T-helper 1 cell (primary cell): ENCODE data around the gene AVPI1.
"Not testable (repeated sequence)": the region's sequence is repeated elsewhere in the genome, so short reads cannot be mapped to it uniquely, and the experiment has no call there.

Experiments used
- DNase-seq, 5 donors: peaks; one replicate each; pipeline ENCODE4 v3.0.0-alpha.2; 2012 to 2020

Gene AVPI1

DNA sequence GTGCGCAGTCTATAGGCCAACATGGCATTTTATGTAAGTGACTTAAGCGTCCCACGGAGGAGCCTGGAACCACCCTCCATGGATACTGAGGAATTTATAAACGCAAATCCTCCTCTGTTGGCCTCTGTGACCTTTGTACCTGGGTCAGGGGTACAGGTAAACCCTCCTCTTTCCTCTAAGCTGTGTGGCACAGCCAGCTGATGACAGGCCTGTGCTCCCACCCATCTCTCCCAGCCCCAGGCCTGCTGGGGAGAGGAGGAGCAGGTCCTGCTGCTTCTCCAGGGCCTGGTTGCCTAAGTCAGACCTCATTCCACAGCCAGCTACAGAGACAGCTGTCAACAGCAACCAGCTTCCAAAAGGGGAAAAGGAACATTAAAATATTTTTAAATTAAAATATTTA lies 5.0 kb downstream of the AVPI1 start:
- no peak for DNase-seq

DNA sequence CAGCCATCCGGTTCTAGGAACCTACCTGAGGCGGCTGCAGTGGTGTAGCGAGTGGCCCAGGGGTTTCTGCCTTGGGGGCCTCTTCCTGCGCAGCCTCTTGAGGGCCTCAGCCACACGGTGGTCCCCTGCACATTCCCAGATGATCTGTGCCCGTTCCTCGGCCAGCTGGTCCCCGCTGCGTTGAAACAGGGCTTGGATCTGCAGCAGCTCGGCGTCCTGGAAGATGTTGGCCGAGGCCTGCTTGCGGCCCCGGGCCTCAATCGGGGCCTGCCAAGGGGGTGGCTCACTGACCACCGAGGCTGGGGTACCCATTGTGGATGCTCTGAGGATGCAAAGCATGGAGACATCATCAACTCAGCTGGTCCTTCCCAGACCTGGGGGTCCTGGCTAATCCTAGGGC lies 7.4 kb downstream of the AVPI1 start:
- DNase-seq, result no peak

- peak in 4 of 5 donors; percentile 29 to 43 (median 38) for DNase-seq
These were observed 10.1 kb downstream of the AVPI1 start for GRCh38 chr10:97676770-97677581.

DNA sequence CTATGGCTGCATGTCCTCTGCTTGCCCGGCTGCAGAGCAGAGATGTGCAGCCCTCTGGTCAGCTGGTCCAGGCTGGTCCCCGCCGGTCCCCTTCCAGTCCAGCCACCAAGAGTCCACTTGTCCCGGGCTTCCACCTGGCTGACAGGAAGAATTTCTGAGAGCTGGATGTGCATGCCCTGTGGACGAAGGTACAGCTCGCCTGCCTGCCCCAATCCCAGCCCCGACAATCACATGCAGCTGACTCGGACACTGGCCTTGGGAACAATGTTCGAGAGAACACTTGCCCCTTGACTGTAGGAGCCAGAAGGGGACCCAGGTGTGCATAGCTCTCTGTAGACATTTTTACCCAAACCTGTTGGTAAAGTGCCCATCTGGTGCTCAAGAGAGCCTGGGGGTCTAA lies 11.8 kb downstream of the AVPI1 start:
- no peak for DNase-seq

DNA sequence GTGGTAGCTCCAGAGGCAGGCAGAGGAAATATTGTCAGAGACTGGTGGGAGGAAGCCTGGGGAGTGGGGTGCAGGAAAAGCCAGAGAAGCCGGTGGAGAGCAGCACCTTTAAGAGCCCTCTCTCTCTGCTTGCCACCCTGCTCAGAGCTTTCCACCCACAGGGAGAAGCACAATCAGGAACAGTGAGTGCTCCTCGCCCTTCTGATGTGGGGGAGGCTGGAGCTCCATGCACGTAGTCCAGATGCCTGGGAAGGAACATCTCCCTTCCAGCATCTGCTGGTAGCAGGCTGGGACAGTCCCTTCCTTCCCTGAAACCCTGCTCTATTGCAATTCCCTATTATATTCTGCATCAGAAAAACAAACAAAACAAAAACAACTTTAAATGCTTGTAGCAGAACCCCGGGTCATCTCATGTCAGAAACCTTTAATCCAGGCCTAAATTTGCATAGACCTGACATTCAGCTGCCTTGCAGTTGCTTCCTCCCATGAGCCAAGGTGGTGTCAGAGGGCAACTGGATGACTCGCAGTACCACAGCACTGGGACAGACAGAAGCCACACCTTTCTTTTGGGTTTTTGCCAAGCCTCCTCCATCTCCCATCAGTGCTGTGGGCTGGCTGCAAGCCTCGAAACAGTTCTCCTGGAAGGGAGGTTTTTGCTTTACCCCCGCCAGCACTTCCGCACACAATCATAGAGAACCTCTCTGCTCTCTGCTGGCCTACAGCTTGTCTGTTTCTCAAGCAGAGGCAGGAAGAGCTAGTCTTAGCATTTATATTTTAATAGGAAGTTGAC lies 13.1 kb downstream of the AVPI1 start:
- no peak for DNase-seq

GRCh38 chr10:97669571-97669970 lies 17.5 kb downstream of the AVPI1 start:
- DNase-seq, result no peak

- DNase-seq, result no peak
These were observed 19.6 kb downstream of the AVPI1 start for GRCh38 chr10:97667463-97667862.

DNA sequence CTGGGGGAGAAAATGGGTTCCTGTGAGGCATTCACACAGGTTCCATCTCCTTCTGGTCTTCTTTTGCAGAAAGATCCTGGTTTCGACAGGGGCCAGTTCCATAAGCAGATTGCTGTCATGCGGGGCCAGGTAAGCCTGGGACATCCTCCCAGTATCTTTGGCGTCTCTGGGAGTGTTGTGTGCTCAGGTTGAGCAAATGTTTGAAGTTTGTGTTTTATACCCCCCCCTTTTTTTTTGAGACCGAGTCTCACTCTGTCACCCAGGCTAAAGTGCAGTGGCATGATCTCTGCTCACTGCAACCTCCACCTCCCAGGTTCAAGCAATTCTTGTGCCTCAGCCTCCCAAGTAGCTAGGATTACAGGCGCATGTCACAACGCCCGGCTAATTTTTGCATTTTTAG lies 20.0 kb downstream of the AVPI1 start:
- DNase-seq, result no peak

DNA sequence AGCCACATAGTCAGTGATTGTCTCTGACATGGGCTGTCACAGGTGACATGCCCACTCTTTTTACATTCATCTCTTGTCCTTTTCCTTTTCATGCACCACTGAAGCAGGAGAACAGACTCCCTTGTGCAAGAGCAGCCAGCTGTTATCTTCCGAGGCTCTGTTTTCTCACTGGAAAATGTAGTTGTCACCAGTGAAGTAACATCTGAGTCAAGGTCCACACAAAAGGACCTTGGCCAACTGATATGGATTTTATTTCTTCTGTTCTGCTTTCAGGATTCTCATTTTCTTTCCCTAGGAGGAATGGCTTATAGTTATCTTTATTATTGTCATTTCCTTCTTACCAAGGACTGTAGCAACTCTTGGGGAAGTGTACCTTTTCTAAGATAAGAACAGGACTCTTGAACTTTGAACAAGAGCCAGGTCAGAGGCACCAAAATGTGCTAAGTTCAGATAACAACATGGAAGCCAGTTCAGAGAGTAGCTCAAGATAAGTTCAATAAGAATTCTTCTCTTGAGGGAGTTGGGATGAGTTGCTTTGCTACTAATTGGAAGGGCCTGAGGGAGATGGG lies 22.7 kb downstream of the AVPI1 start:
- no peak for DNase-seq

DNA sequence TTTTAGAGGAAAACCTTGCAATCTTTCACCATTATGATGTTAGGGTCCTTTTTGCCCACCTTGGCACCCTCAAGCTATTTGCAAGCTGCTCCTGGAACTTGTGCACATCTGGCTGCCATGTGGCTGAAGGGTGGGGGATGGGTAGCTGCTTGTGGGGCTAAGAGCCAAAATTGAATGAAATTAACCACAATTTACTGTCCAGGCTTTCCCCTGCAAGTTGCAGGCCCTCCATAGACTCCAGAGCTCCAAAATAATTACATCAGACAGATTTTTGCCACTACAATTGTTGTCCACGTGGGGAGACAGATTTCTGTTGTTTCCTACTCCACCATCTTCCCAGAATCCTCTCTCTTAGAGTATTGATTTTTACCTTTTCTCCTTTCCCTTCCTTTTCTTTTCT lies 27.5 kb downstream of the AVPI1 start:
- no peak for DNase-seq

DNA sequence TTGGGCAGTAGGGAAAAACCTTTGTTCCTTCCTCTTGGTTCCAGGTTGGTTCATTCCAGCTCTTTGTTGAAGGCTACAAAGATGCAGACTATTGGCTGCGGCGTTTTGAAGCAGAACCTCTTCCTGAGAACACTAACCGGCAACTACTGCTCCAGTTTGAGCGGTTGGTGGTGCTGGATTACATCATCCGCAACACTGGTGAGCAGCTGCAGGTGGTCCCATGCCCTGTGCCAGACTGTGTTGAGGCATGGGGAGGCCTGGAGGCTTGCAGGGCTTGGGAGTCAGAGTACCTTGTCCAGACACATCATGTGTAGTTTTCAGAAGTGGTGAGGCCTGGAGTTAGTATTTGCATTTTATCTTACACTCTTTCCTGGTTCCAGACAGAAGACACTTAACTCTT lies 30.3 kb downstream of the AVPI1 start:
- no peak for DNase-seq

DNA sequence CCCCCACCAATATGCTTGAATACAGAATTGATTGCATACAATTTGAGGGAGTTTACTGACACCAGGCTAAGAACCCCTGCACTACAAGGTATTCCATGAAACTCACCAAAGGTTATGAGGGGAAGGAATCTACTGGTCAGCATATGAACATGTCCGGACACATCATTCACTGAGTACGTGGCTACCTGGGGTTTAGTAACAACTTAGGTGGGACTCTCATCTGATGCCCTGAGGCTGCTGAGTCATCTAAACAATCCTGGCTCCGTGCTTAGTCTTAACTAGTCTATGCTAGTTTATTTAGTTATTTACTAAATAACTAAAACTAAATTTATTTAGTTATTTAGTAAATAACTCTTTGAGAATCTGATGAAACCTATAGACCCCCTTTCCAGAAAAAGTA lies 35.3 kb downstream of the AVPI1 start:
- DNase-seq, result no peak

- no peak for DNase-seq
These were observed 36.3 kb downstream of the AVPI1 start for GRCh38 chr10:97650726-97651125.

DNA sequence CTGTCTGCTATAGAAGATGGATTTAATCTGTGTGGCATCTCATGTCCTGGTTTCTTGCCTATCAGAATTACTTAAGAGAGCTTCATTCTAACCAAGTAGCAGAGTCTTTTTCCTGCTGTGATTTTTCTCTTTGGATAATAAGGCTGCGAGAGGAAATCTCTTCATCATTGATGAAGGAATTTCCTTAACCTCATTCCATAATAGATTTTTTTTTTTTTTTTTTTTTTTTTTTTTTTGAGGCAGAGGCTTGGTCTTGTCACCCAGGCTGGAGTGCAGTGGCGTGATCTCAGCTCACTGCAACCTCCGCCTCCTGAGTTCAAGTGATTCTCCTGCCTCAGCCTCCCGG lies 37.7 kb downstream of the AVPI1 start:
- DNase-seq, result not testable (repeated sequence)

DNA sequence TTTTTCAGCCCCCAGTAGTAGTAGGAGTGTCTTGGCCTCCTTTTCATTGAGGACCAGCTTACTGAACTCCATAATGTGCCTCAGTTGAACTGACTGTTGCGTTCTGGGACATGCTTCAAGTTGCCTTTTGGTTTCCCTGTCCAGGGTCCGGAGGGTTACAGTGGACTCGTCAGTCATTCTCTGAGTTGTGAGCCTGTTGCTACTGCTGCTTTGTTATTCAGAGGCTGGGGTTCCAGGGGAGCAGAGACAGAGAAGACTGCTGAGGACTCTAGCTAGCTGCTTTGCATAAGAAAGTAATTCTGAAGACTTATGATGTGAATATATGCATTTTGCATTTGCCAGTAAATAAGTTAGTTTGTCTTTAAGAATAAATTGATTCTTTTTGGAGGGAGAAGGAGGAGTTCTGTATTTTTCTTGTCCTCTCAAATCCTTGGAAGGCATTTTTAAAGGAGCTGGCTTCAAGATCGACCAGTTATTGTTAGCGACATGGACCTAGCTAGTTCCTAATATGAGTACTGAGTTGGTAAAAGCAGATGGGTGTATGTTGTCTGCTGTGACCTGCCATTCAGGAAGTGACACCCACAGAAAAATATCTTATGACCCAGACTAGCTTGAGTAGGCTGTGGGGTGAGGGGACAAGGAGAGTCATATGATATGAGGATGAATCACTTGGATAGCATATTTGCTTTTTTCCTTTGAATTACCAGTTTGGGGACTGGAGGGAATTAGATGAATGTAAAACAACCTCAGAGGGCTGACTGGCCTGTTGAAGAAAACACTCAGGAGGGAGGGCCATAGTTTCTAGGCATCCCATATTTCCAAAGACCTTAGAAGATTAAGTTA lies 38.3 kb downstream of the AVPI1 start:
- DNase-seq, result peak in 2 of 5 donors; percentile 10 to 64

DNA sequence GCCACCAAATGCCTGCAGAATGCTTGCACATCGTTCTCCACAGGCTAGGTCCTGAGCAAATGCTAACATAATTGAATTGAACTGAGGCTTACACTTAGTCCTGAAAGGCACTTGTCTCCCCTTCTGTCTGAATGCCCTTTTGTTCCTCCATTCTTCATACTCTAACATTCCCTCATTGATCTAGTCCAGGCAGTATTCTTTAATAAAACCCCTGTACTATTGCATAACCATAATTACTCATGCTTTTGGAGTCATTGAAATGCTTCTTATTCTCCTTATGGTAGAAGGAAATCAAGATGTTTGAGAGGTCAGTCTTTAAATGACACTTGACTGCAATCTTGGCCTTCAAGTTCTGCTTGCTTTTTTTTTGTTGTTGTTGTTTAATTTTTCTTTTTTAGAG lies 39.5 kb downstream of the AVPI1 start:
- no peak for DNase-seq

DNA sequence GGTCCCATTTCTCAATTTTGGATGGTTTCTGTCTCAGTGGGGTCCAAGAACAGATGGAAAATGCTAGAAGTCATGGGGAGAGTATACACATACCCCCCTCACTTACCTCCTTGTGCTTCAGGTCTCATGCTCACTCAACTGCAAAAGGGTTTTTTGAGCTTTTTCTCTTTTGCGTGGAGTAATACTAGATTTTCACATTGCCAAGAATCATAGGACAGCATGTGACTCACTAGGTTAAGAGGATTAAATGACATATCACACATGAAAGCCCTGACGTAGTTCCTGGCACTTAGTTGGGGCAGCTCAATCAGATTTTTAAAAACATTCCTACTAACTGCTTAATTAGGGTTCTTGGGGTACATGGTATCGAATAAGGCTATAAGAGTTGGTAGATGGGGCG lies 42.1 kb downstream of the AVPI1 start:
- DNase-seq, result no peak

DNA sequence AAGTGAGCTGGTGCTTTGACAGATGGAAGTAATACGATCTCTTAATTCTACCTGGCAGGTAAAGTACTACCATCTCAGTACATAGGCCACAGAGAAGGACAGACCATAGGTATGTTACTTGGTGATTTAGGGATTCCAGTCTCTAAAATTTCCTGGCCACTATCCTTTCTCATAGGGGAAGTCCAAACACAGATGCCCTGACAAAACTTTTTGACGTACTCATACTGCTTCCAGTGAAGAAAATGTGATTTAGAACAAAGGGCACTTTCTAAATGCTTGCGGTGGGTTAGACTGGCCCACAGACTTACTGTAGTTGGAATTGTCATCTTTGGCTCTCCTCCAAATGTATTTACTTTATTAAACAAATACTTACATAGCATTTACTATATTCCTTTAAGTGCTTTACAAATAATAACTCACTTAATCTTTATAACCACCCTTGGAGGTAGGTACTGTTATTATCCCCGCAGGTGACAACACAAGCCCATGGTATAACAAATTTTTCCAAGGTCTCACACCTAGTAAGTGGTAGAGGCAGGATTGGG lies 43.5 kb downstream of the AVPI1 start:
- no peak for DNase-seq

- not testable (repeated sequence) for DNase-seq
These were observed 44.4 kb downstream of the AVPI1 start for GRCh38 chr10:97642471-97643159.

DNA sequence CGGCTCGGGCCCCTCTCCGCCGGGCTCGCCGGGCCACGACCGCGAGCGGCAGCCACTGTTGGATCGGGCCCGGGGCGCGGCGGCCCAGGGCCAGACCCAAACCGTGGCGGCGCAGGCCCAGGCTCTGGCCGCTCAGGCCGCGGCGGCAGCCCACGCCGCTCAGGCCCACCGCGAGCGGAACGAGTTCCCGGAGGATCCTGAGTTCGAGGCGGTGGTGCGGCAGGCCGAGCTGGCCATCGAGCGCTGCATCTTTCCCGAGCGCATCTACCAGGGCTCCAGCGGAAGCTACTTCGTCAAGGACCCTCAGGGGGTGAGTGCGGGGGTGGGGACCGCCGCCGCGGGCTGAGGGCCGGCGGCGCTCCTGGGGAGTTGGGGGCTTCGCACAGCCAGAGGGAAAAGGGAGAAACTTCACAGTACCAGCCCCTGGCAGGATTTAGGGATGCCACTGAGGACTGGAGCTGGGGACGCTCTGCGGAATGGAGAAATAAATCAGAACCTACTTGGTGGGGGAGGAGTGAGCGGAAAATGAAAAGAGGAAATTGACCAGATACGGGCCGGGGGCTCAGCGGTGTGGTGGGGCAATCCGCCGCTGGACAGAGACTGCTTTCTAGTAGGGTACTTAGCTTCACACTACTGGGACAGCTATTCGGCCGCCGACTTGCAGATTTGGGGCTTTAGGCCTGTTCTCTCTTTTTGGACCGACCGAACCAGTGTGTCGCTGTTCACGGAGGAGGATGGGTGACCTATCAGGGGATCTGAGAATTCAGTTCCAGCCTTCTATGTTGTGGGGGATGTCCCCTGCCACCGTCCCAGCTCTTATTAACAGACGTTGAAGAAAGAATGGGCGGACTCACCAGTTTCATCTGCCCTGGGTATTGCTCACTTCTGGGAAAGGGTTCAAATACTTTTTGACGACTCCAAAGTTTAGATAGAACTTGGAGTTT lies 45.9 kb downstream of the AVPI1 start:
- DNase-seq, result peak in 2 of 5 donors; percentile 14 to 15
